ENCODE data around the gene RHBG.

Gene RHBG

DNA sequence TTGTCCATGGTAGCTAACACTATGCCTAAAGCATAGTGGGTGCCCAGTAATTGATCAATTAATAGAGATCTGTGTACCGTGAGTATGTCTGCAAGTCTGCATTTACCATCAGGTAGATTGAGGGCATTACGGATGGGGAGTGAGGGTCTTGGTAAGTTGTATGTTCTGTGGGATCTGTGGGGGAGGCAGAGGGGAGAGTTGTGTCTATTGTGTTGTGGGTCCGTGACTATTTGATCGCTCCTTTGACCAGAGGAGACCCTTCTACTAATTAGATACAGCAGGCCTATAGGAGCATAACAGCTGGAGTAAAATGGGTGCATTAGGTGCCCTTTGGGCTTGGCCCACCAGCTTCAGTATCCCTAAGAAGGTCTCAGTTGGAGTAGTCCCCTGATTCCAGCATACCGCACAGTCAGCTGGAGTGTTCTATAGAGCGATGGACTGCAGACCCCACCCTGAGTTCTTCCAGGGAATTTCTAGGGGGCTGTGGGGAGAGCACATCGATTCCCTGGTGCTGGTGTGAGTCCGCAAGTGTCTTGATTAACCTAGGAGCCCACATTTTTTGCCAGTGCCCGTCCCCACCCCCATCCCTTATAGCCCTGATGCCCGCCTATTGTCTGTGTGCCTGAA is 55.9 kb downstream of the RHBG start:
- DNase-seq (ENCODE audit: low read depth, low spot score), result no peak

DNA sequence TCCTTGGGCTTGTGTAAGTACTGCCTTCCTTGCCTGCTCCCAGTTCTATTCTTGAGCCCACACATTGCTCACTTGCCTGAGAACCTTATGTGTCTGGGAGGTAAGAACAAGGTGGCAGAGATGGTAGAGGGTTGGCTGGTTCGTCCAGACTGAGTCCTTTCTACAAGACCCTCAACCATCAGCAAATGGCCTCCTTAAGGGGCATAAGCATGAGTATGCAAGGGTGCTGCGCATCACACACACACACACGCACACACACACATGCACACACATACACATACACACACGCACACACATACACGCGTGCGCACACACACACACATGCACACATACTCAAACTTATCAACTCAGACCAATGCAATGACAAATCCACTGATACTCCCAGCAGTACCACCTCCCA is 56.9 kb downstream of the RHBG start:
- no peak for DNase-seq (ENCODE audit: low read depth, low spot score)

DNA sequence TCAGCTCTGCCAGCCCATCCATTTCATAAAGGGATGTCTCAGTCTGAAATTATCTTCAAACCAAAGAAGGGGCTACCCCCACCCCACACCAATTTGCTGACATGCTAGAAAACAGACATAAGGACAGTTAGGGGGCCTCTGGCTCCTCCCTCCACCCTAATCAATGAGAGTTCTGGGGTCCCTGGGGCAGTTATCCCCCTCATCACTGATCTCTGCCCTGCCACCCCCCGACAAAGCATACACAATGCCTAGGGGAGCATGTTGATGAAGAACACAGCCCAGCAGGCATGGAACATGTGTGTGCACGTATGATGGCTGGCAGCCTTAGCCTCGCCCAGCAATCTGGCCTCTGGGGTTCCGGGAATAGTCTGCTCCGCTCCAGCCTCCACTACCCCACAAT is 58.9 kb downstream of the RHBG start:
- DNase-seq (ENCODE audit: low read depth, low spot score), result no peak

- no peak for DNase-seq (ENCODE audit: low read depth, low spot score)
Observed at GRCh38 chr1:156428746-156429288, 59.8 kb downstream of the RHBG start.

- DNase-seq (ENCODE audit: low read depth, low spot score), result no peak
Observed at GRCh38 chr1:156429313-156430060, 60.5 kb downstream of the RHBG start.

DNA sequence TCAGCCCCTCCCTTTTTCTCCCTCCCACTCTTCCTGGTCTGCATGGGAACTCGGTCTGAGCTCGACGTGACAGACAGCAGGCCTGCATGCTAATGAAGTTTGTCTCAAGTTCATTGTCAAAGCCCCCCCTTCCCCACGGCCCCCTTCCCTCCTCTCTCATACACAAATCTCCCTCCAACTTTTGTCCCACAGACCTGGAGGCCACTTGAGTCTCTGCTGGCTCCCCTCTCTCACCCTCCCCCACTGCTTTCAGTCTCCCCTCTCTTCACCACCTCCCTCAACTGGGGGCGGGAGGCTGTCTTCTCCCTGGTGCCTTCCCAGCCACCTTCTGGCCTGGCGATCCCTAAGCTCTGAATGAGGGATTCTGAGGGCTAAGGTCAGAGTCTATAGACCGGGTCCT is 61.3 kb downstream of the RHBG start:
- DNase-seq (ENCODE audit: low read depth, low spot score), result no peak

DNA sequence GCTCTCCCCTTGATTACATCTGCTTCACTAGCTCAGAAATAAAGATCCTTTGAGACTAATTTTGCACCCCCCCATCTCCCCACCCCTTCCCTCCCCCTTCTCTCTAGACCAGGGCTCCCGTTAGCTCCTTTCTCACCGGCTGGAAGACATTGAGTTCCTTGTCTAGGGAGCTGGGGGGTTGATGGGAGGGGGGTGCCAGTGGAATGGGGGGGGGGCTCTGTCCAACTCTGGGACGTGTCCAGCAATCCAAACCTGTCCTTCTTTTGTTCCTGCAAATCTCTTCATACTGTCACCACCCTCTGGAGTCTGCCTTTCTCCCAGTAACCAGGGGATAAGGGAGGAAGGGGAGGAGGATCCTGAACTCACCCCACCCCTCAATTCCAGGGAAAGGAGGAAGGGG is 61.9 kb downstream of the RHBG start:
- DNase-seq (ENCODE audit: low read depth, low spot score), result no peak

- DNase-seq (ENCODE audit: low read depth, low spot score), result no peak
Observed at GRCh38 chr1:156431366-156431765, 62.4 kb downstream of the RHBG start.

- DNase-seq (ENCODE audit: low read depth, low spot score), result no peak
Observed at GRCh38 chr1:156431769-156432668, 63.0 kb downstream of the RHBG start.

DNA sequence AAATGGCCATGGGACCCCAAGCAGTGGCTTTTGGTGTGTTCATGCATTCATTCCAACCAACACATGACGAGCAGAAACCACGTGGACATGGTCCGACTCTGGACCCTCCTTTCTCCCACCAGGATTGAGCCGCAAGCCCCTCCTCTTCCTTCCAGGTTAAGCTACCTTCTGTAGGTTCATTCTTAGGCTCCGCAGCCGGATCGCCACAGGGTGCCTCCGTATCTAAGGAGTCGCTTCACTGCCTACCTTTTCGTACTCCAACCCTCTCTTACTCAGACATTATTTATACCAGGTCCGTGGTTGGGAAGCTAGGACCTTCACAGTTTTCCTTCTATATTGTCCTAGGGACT is 63.6 kb downstream of the RHBG start:
- DNase-seq (ENCODE audit: low read depth, low spot score), result no peak

GRCh38 chr1:156433032-156433431 is 64.0 kb downstream of the RHBG start:
- DNase-seq (ENCODE audit: low read depth, low spot score), result no peak

GRCh38 chr1:156433602-156434001 is 64.6 kb downstream of the RHBG start:
- DNase-seq (ENCODE audit: low read depth, low spot score), result no peak
